SK-N-SH treated with all-trans-retinoic acid at 6 μM for 48 hours (cell line): ENCODE data around the gene P2RY14.
"Not testable (repeated sequence)": the region's sequence is repeated elsewhere in the genome, so short reads cannot be mapped to it uniquely, and the experiment has no call there.

Source experiments
- ATAC-seq: fragments of 200-7000 bp; cut with Tn5 transposase; 3 replicates; pipeline ENCODE4 v1.9.1; 2020; ENCODE audit warnings: mild to moderate bottlenecking, moderate library complexity
- ARNTL ChIP-seq: fragments of 450-650 bp; formaldehyde crosslinking; IDR thresholded peaks from 2 replicates; pipeline ENCODE4 v1.5.0; 2020; ENCODE audit warnings: low read depth, mild to moderate bottlenecking, moderate library complexity, borderline replicate concordance
- CSDC2 ChIP-seq: fragments of 250-450 bp; sonication (Bioruptor Pico); IDR thresholded peaks from 2 replicates; pipeline ENCODE4 v1.5.0; 2020; ENCODE audit warnings: mild to moderate bottlenecking, moderate library complexity
- ESRRG ChIP-seq: fragments of 250-450 bp; sonication (Bioruptor Pico); IDR thresholded peaks from 2 replicates; pipeline ENCODE4 v1.6.1; 2021; ENCODE audit warnings: mild to moderate bottlenecking
- GLIS3 ChIP-seq: fragments of 250-450 bp; sonication (Bioruptor Pico); IDR thresholded peaks from 2 replicates; pipeline ENCODE4 v1.5.0; 2020; ENCODE audit warnings: mild to moderate bottlenecking, moderate library complexity
- ISL1 ChIP-seq: fragments of 250-450 bp; sonication (Bioruptor Pico); IDR thresholded peaks from 2 replicates; pipeline ENCODE4 v2.1.2; 2022; ENCODE audit warnings: mild to moderate bottlenecking, moderate library complexity
- OSR1 ChIP-seq: fragments of 250-450 bp; sonication (Bioruptor Pico); IDR thresholded peaks from 2 replicates; pipeline ENCODE4 v1.8.0; 2022; ENCODE audit warnings: moderate library complexity, mild to moderate bottlenecking, inconsistent platforms
- PPARA ChIP-seq: fragments of 250-450 bp; sonication (Bioruptor Pico); IDR thresholded peaks from 2 replicates; pipeline ENCODE4 v1.5.0; 2020; ENCODE audit warnings: mild to moderate bottlenecking, borderline replicate concordance
- SNAI2 ChIP-seq: fragments of 250-450 bp; sonication (Bioruptor Pico); IDR thresholded peaks from 2 replicates; pipeline ENCODE4 v1.5.0; 2020; ENCODE audit warnings: mild to moderate bottlenecking, moderate library complexity
- TCF4 ChIP-seq: fragments of 250-450 bp; sonication (Bioruptor Pico); IDR thresholded peaks from 2 replicates; pipeline ENCODE4 v1.8.0; 2021; ENCODE audit warnings: mild to moderate bottlenecking, moderate library complexity, borderline replicate concordance
- TOX ChIP-seq: fragments of 250-450 bp; sonication (Bioruptor Pico); IDR thresholded peaks from 2 replicates; pipeline ENCODE4 v1.8.0; 2021; ENCODE audit warnings: mild to moderate bottlenecking, moderate library complexity, borderline replicate concordance
- ZFP3 ChIP-seq: fragments of 250-450 bp; sonication (Bioruptor Pico); IDR thresholded peaks from 2 replicates; pipeline ENCODE4 v1.5.0; 2020; ENCODE audit warnings: mild to moderate bottlenecking, moderate library complexity
- ZFP30 ChIP-seq: fragments of 450-650 bp; formaldehyde crosslinking; IDR thresholded peaks from 2 replicates; pipeline ENCODE4 v1.5.0; 2022; ENCODE audit warnings: mild to moderate bottlenecking, moderate library complexity
- ZNF565 ChIP-seq: fragments of 450-650 bp; formaldehyde crosslinking; conservative IDR thresholded peaks from 2 replicates; pipeline ENCODE4 v1.5.0; 2020; ENCODE audit warnings: low read depth, mild to moderate bottlenecking, moderate library complexity
- ZNF70 ChIP-seq: fragments of 450-650 bp; formaldehyde crosslinking; IDR thresholded peaks from 2 replicates; pipeline ENCODE4 v1.5.0; 2020; ENCODE audit warnings: mild to moderate bottlenecking, moderate library complexity
- ZNF8 ChIP-seq: fragments of 450-650 bp; formaldehyde crosslinking; IDR thresholded peaks from 2 replicates; pipeline ENCODE4 v1.5.0; 2020; ENCODE audit warnings: mild to moderate bottlenecking, moderate library complexity
- TF ChIP-seq, protein P1 (sequence below): fragments of 250-450 bp; sonication (Bioruptor Pico); IDR thresholded peaks from 2 replicates; pipeline ENCODE4 v1.5.0; 2020; ENCODE audit warnings: mild to moderate bottlenecking, moderate library complexity
- TF ChIP-seq, protein P2 (sequence below): fragments of 250-450 bp; sonication (Bioruptor Pico); IDR thresholded peaks from 2 replicates; pipeline ENCODE4 v1.5.1; 2021; ENCODE audit warnings: mild to moderate bottlenecking, moderate library complexity
- TF ChIP-seq, protein P3 (sequence below): fragments of 250-450 bp; sonication (Bioruptor Pico); IDR thresholded peaks from 2 replicates; pipeline ENCODE4 v1.8.0; 2021; ENCODE audit warnings: low read depth, mild to moderate bottlenecking, moderate library complexity, borderline replicate concordance
- TF ChIP-seq, protein P4 (sequence below): fragments of 250-450 bp; sonication (Bioruptor Pico); IDR thresholded peaks from 2 replicates; pipeline ENCODE4 v1.8.0; 2020; ENCODE audit warnings: mild to moderate bottlenecking, moderate library complexity, borderline replicate concordance
- TF ChIP-seq, protein P5 (sequence below): fragments of 250-450 bp; sonication (Bioruptor Pico); IDR thresholded peaks from 2 replicates; pipeline ENCODE4 v1.5.1; 2020; ENCODE audit warnings: low read depth, mild to moderate bottlenecking, moderate library complexity

The P2RY14 gene

DNA sequence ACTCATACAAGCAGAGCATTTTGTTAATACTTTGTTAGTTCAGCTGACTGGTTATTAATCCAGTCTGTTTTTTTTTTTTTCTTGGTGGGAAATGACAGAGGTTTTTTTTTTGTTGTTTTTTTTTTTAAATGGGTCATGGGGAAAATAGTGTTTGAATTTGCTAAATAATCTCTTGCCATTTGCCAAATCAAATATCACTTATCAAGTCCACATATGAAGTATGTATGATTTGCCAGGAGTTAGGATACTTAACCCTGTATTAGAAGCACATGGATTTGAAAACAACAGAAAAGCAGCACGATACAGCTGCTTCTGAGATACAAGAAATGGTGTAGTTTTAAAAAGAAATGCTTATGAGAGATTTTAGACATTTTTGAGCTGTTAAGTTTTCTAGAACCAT is 21.6 kb downstream of the P2RY14 start:
- no peak for ATAC-seq
- no peak for TF ChIP-seq ARNTL (CRISPR knock-in tag)
- no peak for TF ChIP-seq GLIS3
- no peak for TF ChIP-seq ZNF70 (CRISPR knock-in tag)
- TF ChIP-seq ZFP30 = no peak
- TF ChIP-seq TCF4 (CRISPR knock-in tag) = no peak
- no peak for TF ChIP-seq PPARA (CRISPR knock-in tag)
- TF ChIP-seq ZNF565 = no peak
- TF ChIP-seq SNAI2 (CRISPR knock-in tag) = no peak
- no peak for TF ChIP-seq ESRRG (CRISPR knock-in tag)
- TF ChIP-seq, protein P1, sequence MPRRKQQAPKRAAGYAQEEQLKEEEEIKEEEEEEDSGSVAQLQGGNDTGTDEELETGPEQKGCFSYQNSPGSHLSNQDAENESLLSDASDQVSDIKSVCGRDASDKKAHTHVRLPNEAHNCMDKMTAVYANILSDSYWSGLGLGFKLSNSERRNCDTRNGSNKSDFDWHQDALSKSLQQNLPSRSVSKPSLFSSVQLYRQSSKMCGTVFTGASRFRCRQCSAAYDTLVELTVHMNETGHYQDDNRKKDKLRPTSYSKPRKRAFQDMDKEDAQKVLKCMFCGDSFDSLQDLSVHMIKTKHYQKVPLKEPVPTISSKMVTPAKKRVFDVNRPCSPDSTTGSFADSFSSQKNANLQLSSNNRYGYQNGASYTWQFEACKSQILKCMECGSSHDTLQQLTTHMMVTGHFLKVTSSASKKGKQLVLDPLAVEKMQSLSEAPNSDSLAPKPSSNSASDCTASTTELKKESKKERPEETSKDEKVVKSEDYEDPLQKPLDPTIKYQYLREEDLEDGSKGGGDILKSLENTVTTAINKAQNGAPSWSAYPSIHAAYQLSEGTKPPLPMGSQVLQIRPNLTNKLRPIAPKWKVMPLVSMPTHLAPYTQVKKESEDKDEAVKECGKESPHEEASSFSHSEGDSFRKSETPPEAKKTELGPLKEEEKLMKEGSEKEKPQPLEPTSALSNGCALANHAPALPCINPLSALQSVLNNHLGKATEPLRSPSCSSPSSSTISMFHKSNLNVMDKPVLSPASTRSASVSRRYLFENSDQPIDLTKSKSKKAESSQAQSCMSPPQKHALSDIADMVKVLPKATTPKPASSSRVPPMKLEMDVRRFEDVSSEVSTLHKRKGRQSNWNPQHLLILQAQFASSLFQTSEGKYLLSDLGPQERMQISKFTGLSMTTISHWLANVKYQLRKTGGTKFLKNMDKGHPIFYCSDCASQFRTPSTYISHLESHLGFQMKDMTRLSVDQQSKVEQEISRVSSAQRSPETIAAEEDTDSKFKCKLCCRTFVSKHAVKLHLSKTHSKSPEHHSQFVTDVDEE (CRISPR knock-in tag) = no peak
- TF ChIP-seq, protein P2, sequence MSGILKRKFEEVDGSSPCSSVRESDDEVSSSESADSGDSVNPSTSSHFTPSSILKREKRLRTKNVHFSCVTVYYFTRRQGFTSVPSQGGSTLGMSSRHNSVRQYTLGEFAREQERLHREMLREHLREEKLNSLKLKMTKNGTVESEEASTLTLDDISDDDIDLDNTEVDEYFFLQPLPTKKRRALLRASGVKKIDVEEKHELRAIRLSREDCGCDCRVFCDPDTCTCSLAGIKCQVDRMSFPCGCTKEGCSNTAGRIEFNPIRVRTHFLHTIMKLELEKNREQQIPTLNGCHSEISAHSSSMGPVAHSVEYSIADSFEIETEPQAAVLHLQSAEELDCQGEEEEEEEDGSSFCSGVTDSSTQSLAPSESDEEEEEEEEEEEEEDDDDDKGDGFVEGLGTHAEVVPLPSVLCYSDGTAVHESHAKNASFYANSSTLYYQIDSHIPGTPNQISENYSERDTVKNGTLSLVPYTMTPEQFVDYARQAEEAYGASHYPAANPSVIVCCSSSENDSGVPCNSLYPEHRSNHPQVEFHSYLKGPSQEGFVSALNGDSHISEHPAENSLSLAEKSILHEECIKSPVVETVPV (CRISPR knock-in tag) = no peak

DNA sequence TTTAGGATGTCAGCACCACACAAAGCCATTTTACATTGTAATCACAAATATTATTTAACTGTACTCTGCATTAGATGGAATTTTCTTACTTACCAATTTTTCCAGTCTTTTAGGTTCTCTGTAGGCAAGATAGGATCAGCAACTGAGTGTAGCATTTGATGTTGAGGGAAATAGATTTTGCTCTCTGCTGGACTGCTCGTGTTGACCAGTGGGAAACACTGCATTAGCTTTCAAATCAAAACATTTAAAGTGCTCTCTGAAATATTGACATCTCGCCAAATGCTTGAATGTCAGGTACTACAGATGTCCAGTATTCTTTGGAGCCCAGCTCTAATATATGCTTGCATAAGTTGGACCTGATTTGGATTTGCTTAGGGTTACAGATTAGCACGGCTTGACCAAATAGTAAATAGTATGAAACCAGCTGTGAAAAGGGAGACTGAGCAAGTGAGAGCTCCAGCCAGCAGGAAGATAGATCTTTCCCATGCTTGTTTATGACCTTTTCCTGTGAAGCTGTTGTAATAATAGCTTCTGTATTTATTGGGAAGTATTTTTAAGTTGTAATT is 29.5 kb downstream of the P2RY14 start:
- ATAC-seq = no peak
- TF ChIP-seq ZNF565 = no peak
- TF ChIP-seq OSR1 (CRISPR knock-in tag) = no peak
- TF ChIP-seq GLIS3 = no peak
- no peak for TF ChIP-seq ZFP30
- TF ChIP-seq CSDC2 (CRISPR knock-in tag) = no peak
- TF ChIP-seq, protein P3, sequence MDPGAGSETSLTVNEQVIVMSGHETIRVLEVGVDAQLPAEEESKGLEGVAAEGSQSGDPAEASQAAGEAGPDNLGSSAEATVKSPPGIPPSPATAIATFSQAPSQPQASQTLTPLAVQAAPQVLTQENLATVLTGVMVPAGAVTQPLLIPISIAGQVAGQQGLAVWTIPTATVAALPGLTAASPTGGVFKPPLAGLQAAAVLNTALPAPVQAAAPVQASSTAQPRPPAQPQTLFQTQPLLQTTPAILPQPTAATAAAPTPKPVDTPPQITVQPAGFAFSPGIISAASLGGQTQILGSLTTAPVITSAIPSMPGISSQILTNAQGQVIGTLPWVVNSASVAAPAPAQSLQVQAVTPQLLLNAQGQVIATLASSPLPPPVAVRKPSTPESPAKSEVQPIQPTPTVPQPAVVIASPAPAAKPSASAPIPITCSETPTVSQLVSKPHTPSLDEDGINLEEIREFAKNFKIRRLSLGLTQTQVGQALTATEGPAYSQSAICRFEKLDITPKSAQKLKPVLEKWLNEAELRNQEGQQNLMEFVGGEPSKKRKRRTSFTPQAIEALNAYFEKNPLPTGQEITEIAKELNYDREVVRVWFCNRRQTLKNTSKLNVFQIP = no peak
- TF ChIP-seq, protein P1 (CRISPR knock-in tag) = no peak

DNA sequence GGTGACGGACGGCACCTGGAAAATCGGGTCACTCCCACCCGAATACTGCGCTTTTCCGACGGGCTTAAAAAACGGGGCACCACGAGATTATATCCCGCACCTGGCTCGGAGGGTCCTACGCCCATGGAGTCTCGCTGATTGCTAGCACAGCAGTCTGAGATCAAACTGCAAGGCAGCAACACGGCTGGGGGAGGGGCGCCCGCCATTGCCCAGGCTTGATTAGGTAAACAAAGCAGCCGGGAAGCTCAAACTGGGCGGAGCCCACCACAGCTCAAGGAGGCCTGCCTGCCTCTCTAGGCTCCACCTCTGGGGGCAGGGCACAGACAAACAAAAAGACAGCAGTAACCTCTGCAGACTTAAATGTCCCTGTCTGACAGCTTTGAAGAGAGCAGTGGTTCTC is 36.3 kb downstream of the P2RY14 start:
- ATAC-seq = not testable (repeated sequence)

DNA sequence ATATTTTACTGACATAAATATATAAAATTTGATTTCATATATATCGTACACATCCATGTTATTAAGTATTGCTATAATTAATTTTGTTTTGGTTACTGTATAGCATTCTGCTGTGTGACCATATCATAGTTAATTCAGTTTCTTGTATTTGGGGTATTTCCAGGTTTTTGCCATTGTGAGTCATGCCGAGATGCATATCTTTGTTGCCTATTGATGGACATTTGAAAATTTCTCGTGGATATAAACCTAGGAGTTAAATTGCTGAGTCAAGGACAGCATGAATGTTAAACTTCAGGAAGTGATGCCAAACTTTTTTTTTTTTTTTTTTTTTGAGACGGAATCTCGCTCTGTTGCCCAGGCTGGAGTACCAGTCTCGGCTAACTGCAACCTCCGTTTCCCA is 41.6 kb downstream of the P2RY14 start:
- ATAC-seq = no peak
- TF ChIP-seq TCF4 (CRISPR knock-in tag) (no peak), ZNF565 (no peak), OSR1 (CRISPR knock-in tag) (no peak), ZNF70 (CRISPR knock-in tag) (no peak), CSDC2 (CRISPR knock-in tag) (no peak), ZFP30 (no peak), ARNTL (CRISPR knock-in tag) (no peak), ZFP3 (CRISPR knock-in tag) (no peak), ZNF8 (CRISPR knock-in tag) (no peak), ESRRG (CRISPR knock-in tag) (no peak), TOX (CRISPR knock-in tag) (no peak), GLIS3 (no peak), ISL1 (CRISPR knock-in tag) (no peak)
- TF ChIP-seq, protein P1 (CRISPR knock-in tag) = no peak
- TF ChIP-seq, protein P4, sequence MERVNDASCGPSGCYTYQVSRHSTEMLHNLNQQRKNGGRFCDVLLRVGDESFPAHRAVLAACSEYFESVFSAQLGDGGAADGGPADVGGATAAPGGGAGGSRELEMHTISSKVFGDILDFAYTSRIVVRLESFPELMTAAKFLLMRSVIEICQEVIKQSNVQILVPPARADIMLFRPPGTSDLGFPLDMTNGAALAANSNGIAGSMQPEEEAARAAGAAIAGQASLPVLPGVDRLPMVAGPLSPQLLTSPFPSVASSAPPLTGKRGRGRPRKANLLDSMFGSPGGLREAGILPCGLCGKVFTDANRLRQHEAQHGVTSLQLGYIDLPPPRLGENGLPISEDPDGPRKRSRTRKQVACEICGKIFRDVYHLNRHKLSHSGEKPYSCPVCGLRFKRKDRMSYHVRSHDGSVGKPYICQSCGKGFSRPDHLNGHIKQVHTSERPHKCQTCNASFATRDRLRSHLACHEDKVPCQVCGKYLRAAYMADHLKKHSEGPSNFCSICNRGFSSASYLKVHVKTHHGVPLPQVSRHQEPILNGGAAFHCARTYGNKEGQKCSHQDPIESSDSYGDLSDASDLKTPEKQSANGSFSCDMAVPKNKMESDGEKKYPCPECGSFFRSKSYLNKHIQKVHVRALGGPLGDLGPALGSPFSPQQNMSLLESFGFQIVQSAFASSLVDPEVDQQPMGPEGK (CRISPR knock-in tag) = no peak
- TF ChIP-seq, protein P5, sequence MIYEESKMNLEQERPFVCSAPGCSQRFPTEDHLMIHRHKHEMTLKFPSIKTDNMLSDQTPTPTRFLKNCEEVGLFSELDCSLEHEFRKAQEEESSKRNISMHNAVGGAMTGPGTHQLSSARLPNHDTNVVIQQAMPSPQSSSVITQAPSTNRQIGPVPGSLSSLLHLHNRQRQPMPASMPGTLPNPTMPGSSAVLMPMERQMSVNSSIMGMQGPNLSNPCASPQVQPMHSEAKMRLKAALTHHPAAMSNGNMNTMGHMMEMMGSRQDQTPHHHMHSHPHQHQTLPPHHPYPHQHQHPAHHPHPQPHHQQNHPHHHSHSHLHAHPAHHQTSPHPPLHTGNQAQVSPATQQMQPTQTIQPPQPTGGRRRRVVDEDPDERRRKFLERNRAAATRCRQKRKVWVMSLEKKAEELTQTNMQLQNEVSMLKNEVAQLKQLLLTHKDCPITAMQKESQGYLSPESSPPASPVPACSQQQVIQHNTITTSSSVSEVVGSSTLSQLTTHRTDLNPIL (CRISPR knock-in tag) = no peak
